ENCODE data around the gene NR3C2.
"Not testable (repeated sequence)": the region's sequence is repeated elsewhere in the genome, so short reads cannot be mapped to it uniquely, and the experiment has no call there.

Gene NR3C2

GRCh38 chr4:148094149-148094548 lies 348.1 kb downstream of the NR3C2 start:
- no peak for DNase-seq

GRCh38 chr4:148093065-148093464 lies 349.1 kb downstream of the NR3C2 start:
- DNase-seq, result no peak

GRCh38 chr4:148092316-148093014 lies 349.7 kb downstream of the NR3C2 start:
- no peak for DNase-seq

GRCh38 chr4:148091896-148092295 lies 350.3 kb downstream of the NR3C2 start:
- DNase-seq, result no peak

- no peak for DNase-seq
Observed at GRCh38 chr4:148090503-148091476, 351.4 kb downstream of the NR3C2 start.

GRCh38 chr4:148090029-148090428 lies 352.2 kb downstream of the NR3C2 start:
- DNase-seq, result no peak

- DNase-seq, result no peak
Observed at GRCh38 chr4:148089624-148090023, 352.6 kb downstream of the NR3C2 start.

- DNase-seq, result not testable (repeated sequence)
Observed at GRCh38 chr4:148083073-148083472, 359.1 kb downstream of the NR3C2 start.

GRCh38 chr4:148081745-148082144 lies 360.5 kb downstream of the NR3C2 start:
- no peak for DNase-seq

- DNase-seq, result no peak
Observed at GRCh38 chr4:148081267-148081666, 360.9 kb downstream of the NR3C2 start.

- no peak for DNase-seq
Observed at GRCh38 chr4:148079961-148080360, 362.3 kb downstream of the NR3C2 start.

GRCh38 chr4:148078061-148078460 lies 364.2 kb downstream of the NR3C2 start:
- DNase-seq, result no peak

GRCh38 chr4:148077581-148077980 lies 364.6 kb downstream of the NR3C2 start:
- no peak for DNase-seq

- DNase-seq, result no peak
Observed at GRCh38 chr4:148076964-148077363, 365.2 kb downstream of the NR3C2 start.

- DNase-seq, result no peak
Observed at GRCh38 chr4:148075438-148075837, 366.8 kb downstream of the NR3C2 start.

- no peak for DNase-seq
Observed at GRCh38 chr4:148074462-148074861, 367.8 kb downstream of the NR3C2 start.

GRCh38 chr4:148073349-148073748 lies 368.9 kb downstream of the NR3C2 start:
- no peak for DNase-seq

- no peak for DNase-seq
Observed at GRCh38 chr4:148072789-148073188, 369.4 kb downstream of the NR3C2 start.

- no peak for DNase-seq
Observed at GRCh38 chr4:148071009-148071408, 371.2 kb downstream of the NR3C2 start.

- DNase-seq, result no peak
Observed at GRCh38 chr4:148069895-148070178, 372.4 kb downstream of the NR3C2 start.

GRCh38 chr4:148069086-148069894 lies 372.9 kb downstream of the NR3C2 start:
- DNase-seq, result no peak

GRCh38 chr4:148068065-148068911 lies 373.9 kb downstream of the NR3C2 start:
- no peak for DNase-seq
